HEK293T (cell line): ENCODE measurements around the gene TCF15.

Source experiments
- BHLHE40 ChIP-seq: fragments of 450-650 bp; IDR thresholded peaks from 2 replicates; pipeline ENCODE4 v1.6.1; 2016; ENCODE audit warnings: mild to moderate bottlenecking, moderate library complexity, borderline replicate concordance
- CTBP1 ChIP-seq: fragments of 450-650 bp; IDR thresholded peaks from 2 replicates; pipeline ENCODE4 v1.6.1; 2016; ENCODE audit warnings: borderline replicate concordance
- FOXA1 ChIP-seq: fragments of 450-650 bp; IDR thresholded peaks from 2 replicates; pipeline ENCODE4 v1.6.1; 2016; ENCODE audit warnings: mild to moderate bottlenecking
- FOXK2 ChIP-seq: fragments of 450-650 bp; IDR thresholded peaks from 2 replicates; pipeline ENCODE4 v1.6.1; 2016; ENCODE audit warnings: mild to moderate bottlenecking
- FOXM1 ChIP-seq: fragments of 450-650 bp; IDR thresholded peaks from 2 replicates; pipeline ENCODE4 v1.6.1; 2017; ENCODE audit warnings: mild to moderate bottlenecking, borderline replicate concordance
- L3MBTL2 ChIP-seq: fragments of 450-650 bp; conservative IDR thresholded peaks from 2 replicates; pipeline ENCODE4 v1.6.1; 2016; ENCODE audit warnings: mild to moderate bottlenecking
- PKNOX1 ChIP-seq: fragments of 450-650 bp; IDR thresholded peaks from 2 replicates; pipeline ENCODE4 v1.6.1; 2016
- TARDBP ChIP-seq: fragments of 450-650 bp; IDR thresholded peaks from 2 replicates; pipeline ENCODE4 v1.6.1; 2016
- ZNF384 ChIP-seq: fragments of 450-650 bp; IDR thresholded peaks from 2 replicates; pipeline ENCODE4 v1.6.1; 2016

DNA sequence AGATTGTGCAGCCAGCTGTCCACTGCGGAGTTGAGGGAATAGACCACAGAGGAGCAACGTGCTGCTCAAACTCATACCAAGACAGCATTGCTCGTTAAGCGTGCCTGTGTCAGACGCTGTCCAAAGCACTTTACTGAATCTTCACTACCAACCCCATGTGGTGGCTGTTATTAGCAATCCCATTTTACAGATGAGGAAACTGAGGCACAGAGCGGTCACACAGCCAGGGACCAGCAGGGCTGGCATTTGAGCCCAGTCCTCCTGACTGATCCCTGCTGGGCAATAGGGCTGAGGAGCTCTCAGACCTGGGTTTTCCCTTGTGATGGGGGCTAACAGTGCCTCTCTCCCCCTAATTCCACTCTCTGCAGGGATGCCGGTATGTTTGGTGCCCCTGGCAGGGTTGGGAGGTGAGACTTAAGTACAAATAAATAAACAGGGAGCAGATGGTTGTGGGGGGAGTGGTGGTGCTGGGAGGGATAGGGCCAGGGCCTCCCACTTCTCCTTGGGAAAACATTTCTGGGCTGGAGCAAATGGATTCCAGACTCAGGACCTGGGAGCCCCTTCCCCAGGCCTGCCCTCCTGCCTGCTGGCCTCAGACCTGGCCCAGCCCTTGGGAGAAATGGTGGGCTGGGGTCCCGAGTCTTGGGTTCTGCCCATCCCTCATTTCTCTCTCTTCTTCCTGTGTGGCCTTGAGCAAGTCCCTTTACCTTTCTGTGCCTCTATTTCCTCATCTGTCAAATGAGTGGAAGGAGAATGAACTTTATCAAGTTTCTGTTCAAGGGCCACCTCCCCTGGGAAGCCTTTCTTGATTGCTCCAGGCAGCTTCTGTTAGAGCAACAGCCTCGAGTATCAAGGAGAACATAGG lies 25.2 kb upstream of the TCF15 start:
- TF ChIP-seq TARDBP (no peak), ZNF384 (no peak), PKNOX1 (no peak), CTBP1 (no peak), L3MBTL2 (no peak), FOXK2 (no peak), FOXM1 (no peak), BHLHE40 (no peak), FOXA1 (no peak)
